Activated CD4-positive, alpha-beta T cell treated with anti-CD3 and anti-CD28 coated beads, Interleukin-2, amount 50 U/mL, for 1 hour (primary cell): Measurements from ENCODE around the gene IFNA1.
"Not testable (repeated sequence)": the region's sequence is repeated elsewhere in the genome, so short reads cannot be mapped to it uniquely, and the experiment has no call there.

Experiments used
- DNase-seq: peaks from one replicate; pipeline ENCODE4 v3.0.0-alpha.2; 2020

IFNA1 gene

GRCh38 chr9:21440139-21440538 lies at the start of gene IFNA1:
Gene IFNA1 (plus strand): TSS chr9:21440439. CDS start chr9:21440508, 69 bp downstream.
- no peak for DNase-seq

- no peak for DNase-seq
Measured at GRCh38 chr9:21392270-21392669, 48.0 kb upstream of the IFNA1 start.

GRCh38 chr9:21395778-21396717 lies 44.2 kb upstream of the IFNA1 start:
- peak; percentile 61 for DNase-seq

GRCh38 chr9:21398955-21399489 lies 41.2 kb upstream of the IFNA1 start:
- no peak for DNase-seq

GRCh38 chr9:21399956-21400355 lies 40.3 kb upstream of the IFNA1 start:
- DNase-seq, result no peak

- no peak for DNase-seq
Measured at GRCh38 chr9:21402386-21403251, 37.6 kb upstream of the IFNA1 start.

GRCh38 chr9:21404146-21404545 lies 36.1 kb upstream of the IFNA1 start:
- DNase-seq, result no peak

GRCh38 chr9:21408817-21409216 lies 31.4 kb upstream of the IFNA1 start, which contains the start of gene IFNA8:
Gene IFNA8 (plus strand): TSS chr9:21409117. CDS start chr9:21409177, 60 bp downstream.
- DNase-seq, result no peak

- no peak for DNase-seq
Measured at GRCh38 chr9:21412107-21412506, 28.1 kb upstream of the IFNA1 start.

GRCh38 chr9:21413151-21413550 lies 27.1 kb upstream of the IFNA1 start:
- DNase-seq, result no peak

GRCh38 chr9:21413624-21414023 lies 26.6 kb upstream of the IFNA1 start:
- no peak for DNase-seq

- DNase-seq, result no peak
Measured at GRCh38 chr9:21414220-21414940, 25.9 kb upstream of the IFNA1 start.

GRCh38 chr9:21415493-21416267 lies 24.6 kb upstream of the IFNA1 start:
- no peak for DNase-seq

- no peak for DNase-seq
Measured at GRCh38 chr9:21428235-21428634, 12.0 kb upstream of the IFNA1 start.

- DNase-seq, result no peak
Measured at GRCh38 chr9:21429191-21429590, 11.0 kb upstream of the IFNA1 start.

- no peak for DNase-seq
Measured at GRCh38 chr9:21432672-21433425, 7.4 kb upstream of the IFNA1 start.

GRCh38 chr9:21434202-21435014 lies 5.8 kb upstream of the IFNA1 start:
- DNase-seq, result peak; percentile 33

- DNase-seq, result not testable (repeated sequence)
Measured at GRCh38 chr9:21435015-21435383, 5.2 kb upstream of the IFNA1 start.

- no peak for DNase-seq
Measured at GRCh38 chr9:21443849-21444625, 3.8 kb downstream of the IFNA1 start.
